Right lobe of liver (tissue), 6 donors: Measurements from ENCODE around the gene ARFGAP1. TPM values are rescaled to one million over a fixed set of nuclear protein-coding genes. Genes with fewer than 3 reads are reported as not detected.

Experiments used
- ATAC-seq, 4 donors: fragments of 200-7000 bp; cut with Tn5 transposase; one replicate each; pipeline ENCODE4 v1.9.1; 2020; ENCODE audit warnings: mild to moderate bottlenecking in 4 of 4, moderate library complexity in 4 of 4
- DNase-seq, 3 donors: peaks; one replicate each; pipeline ENCODE4 v3.0.0-alpha.2; 2020
- H3K27ac ChIP-seq, 3 donors: fragments of 200-600 bp; one replicate each; pipeline ENCODE4 v1.8.0; 2022
- H3K27me3 ChIP-seq, 2 donors: fragments of 200-600 bp; one replicate each; pipeline ENCODE4 v1.8.0; 2022
- H3K36me3 ChIP-seq, 4 donors: fragments of 200-600 bp; sonication (generic) in 1 of 4; one replicate each; pipeline versions ENCODE4 v1.5.1 to v1.8.0; 2017 to 2022; ENCODE audit warnings: control low read depth in 1 of 4
- H3K4me1 ChIP-seq, 4 donors: fragments of 200-600 bp; sonication (generic) in 1 of 4; one replicate each; pipeline versions ENCODE4 v1.5.1 to v1.8.0; 2017 to 2022; ENCODE audit warnings: control low read depth in 1 of 4
- H3K4me3 ChIP-seq, 3 donors: fragments of 200-600 bp; one replicate each; pipeline ENCODE4 v1.8.0; 2022
- H3K9me3 ChIP-seq, 4 donors: fragments of 200-600 bp; sonication (generic) in 1 of 4; one replicate each; pipeline versions ENCODE4 v1.5.1 to v1.8.0; 2017 to 2022; ENCODE audit warnings: control low read depth in 1 of 4
- CTCF ChIP-seq, 4 donors: fragments of 200-600 bp in 3 of 4; fragments of 450-650 bp in 1 of 4; IDR thresholded peaks; one replicate each; pipeline versions ENCODE4 v1.5.1 to v1.8.0; 2016 to 2022; ENCODE audit warnings: antibody characterized with exemption in 4 of 4, mild to moderate bottlenecking in 2 of 4
- POLR2A ChIP-seq: fragments of 450-650 bp; IDR thresholded peaks from one replicate; pipeline ENCODE4 v1.6.1; 2017; ENCODE audit warnings: antibody characterized with exemption, mild to moderate bottlenecking
- WGBS: methylation state at CpG from one replicate; pipeline ENCODE4 v1.1.6; 2018; ENCODE audit warnings: low coverage, low lambda C conversion rate; ENCODE audit not compliant: insufficient coverage; ENCODE audit errors: missing lambda C conversion rate; 5-methylcytosine and 5-hydroxymethylcytosine counted together
- intact Hi-C, 2 donors: fragments of 100-400 bp; cut with DNase I; formaldehyde crosslinking; loops; one replicate each; pipeline versions ENCODE4 v1.11.2 to v1.14.1; 2022
- total RNA-seq, 6 experiments: library from RNA; depleted of rRNA in 2 of 6; stranded (reverse); fragments of >200 nt in 2 of 6; fragmentation: NEBNext Ultra II Directional in 3 of 6; extraction: Animal tissue kit (Norgen Biotek cat#: 25700) in 3 of 6; gene quantifications; one replicate each; pipeline versions ENCODE4 v1.1.0 to v1.2.4, GENCODE V29; 2016 to 2023
- donor health status: DM: no; HTN: yes; CAD: no.
- donor health status: DM: no; HTN: no; CAD: no.
- donor health status: DM: no; HTN: no; CAD: no.
- donor health status: DM: no; HTN: yes; CAD: no.
- donor health status: DM: no; HTN: yes; CAD: no.

ARFGAP1 gene
- total RNA-seq, 6 experiments from 2014 or later: 17.4 to 42.8 (median 29.5) TPM

GRCh38 chr20:63234693-63235398 lies 37.8 kb upstream of the ARFGAP1 start:
- peak; percentile 27 to 38 (median 32) for TF ChIP-seq CTCF (IDR thresholded peaks at IDR 0.05)
- no peak for TF ChIP-seq POLR2A
- no peaks in the 10 kb centered on the region for H3K27me3 ChIP-seq
- no peaks in the 10 kb centered on the region for H3K9me3 ChIP-seq
- ATAC-seq (peak; percentile 44 to 63 (median 58)), DNase-seq (peak in 1 of 3 donors; percentile 52)
- H3K27ac ChIP-seq: no peak overlapping the region
- intact Hi-C loops: no loop called here
- no peak overlapping the region for H3K4me3 ChIP-seq
- 7% methylated on average over 13 of the region's 20 CpGs for WGBS
- H3K4me1 ChIP-seq: no peaks in the 10 kb centered on the region
- no peaks in the 10 kb centered on the region for H3K36me3 ChIP-seq

DNA sequence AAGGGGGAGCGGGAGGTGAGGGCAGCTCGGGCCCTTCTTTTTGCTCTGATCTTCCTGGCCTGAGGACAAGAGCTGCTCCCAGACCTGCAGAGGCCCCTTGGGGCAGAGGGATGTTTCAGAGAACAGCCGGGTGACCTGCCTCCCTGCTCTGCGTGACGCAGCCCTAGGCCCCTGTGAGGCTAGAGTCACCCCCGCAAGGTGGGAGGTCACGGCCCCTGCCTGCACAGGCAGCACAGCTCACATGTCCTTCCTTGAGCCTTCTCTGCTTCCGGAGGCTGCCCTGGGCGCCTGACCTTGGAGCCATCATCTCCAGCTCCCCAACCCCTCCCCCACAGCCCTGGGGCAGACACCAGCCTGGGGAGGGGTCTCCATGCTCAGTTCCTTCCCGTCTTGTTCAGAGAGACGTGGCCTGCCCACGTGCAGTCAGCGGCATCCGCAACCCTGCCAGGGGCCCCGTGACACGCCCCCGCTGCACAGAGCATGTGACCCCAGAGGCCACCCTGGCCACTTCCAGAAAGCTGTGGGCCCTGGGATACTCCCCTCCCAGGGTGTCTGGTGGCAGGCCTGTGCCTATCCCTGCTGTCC lies 37.1 kb upstream of the ARFGAP1 start, which contains the start of gene BIRC7:
TSS of gene BIRC7 (plus strand) at position 507 of the 585 bp plus-strand sequence. CDS start 192 bp downstream, outside the sequence.
- H3K36me3 ChIP-seq: no peaks in the 10 kb centered on the region
- no CpG with 5 or more reads among the region's 17 CpGs for WGBS
- no peaks in the 10 kb centered on the region for H3K4me1 ChIP-seq
- no peak for ATAC-seq
- no peaks in the 10 kb centered on the region for H3K27me3 ChIP-seq
- H3K9me3 ChIP-seq: no peaks in the 10 kb centered on the region
- H3K27ac ChIP-seq: no peak within 1 kb of the TSS
- TF ChIP-seq CTCF (IDR thresholded peaks at IDR 0.05) (no peak), POLR2A (no peak)
- H3K4me3 ChIP-seq: no peak within 1 kb of the TSS
- no peak for DNase-seq
- intact Hi-C loops: no loop called here

DNA sequence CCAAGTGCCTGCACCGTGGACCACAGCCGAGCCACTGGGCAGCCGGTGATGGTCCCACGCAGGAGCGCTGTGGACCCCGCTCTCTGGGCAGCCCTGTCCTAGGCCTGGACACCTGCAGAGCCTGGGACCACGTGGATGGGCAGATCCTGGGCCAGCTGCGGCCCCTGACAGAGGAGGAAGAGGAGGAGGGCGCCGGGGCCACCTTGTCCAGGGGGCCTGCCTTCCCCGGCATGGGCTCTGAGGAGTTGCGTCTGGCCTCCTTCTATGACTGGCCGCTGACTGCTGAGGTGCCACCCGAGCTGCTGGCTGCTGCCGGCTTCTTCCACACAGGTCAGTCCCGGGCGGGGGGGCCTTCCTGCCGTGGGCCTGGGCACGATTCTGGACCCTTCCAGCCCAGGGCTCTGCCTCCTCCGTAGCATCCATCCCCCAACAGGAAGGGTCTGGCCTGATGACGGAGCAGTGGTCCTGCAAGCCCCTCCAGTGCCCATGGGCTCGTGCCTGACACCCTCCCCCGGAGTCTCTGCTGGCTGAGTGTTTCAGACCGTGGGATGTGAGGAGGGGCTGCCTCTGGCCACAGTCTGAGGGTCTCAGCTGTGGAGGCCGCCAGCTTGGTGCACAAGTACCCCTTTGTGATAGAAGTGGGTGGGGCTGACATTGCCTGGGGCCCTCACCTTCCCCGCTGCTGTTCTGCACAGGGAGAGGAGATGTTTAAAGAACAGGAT lies 36.3 kb upstream of the ARFGAP1 start:
- Histone ChIP-seq H3K27ac (no peak overlapping the region), H3K4me1 (no peaks in the 10 kb centered on the region), H3K9me3 (no peaks in the 10 kb centered on the region), H3K36me3 (no peaks in the 10 kb centered on the region), H3K4me3 (no peak overlapping the region), H3K27me3 (no peaks in the 10 kb centered on the region)
- intact Hi-C loops: no loop called here
- 80% methylated on average over 1 of the region's 26 CpGs for WGBS
- DNase-seq: no peak
- TF ChIP-seq CTCF (IDR thresholded peaks at IDR 0.05): no peak
- no peak for TF ChIP-seq POLR2A
- ATAC-seq: no peak

DNA sequence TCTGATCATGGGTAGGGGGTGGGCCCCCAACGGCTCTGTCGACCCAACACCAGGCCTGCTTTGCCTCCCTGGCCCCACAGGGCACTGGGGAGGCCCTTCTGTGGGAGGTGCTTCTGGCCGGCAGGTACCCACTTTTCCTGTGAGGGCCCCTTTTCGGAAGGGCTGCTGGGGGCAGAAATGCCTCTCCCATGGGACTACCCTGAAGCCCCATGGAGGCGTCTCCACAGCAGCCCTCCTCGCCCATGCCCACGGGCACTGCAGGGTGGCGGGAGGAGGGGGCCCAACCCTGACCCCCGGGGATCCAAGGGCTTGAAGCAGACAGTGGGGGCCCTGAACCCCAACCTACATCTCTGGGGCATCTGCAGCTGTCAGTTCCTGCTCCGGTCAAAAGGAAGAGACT lies 34.6 kb upstream of the ARFGAP1 start:
- no peaks in the 10 kb centered on the region for H3K27me3 ChIP-seq
- ATAC-seq: no peak
- no peaks in the 10 kb centered on the region for H3K9me3 ChIP-seq
- no peak overlapping the region for H3K4me3 ChIP-seq
- no peaks in the 10 kb centered on the region for H3K4me1 ChIP-seq
- H3K27ac ChIP-seq: no peak overlapping the region
- H3K36me3 ChIP-seq: no peaks in the 10 kb centered on the region
- no peak for DNase-seq
- intact Hi-C loops: no loop called here
- WGBS: no CpG with 5 or more reads among the region's 10 CpGs
- no peak for TF ChIP-seq CTCF (IDR thresholded peaks at IDR 0.05)
